Loucy (cell line): ENCODE data around the gene NUMBL.

Experiments
- EZH2phosphoT487 ChIP-seq: fragments of 200-600 bp; IDR thresholded peaks from 2 replicates; pipeline ENCODE4 v1.6.1; 2018; ENCODE audit warnings: antibody characterized with exemption, mild to moderate bottlenecking, moderate library complexity, borderline replicate concordance
- TF ChIP-seq, protein P1 (sequence below): fragments of 200-600 bp; sonication (generic); conservative IDR thresholded peaks from 2 replicates; pipeline ENCODE4 v1.5.1; 2014; ENCODE audit warnings: mild to moderate bottlenecking, antibody characterized with exemption, low read length

DNA sequence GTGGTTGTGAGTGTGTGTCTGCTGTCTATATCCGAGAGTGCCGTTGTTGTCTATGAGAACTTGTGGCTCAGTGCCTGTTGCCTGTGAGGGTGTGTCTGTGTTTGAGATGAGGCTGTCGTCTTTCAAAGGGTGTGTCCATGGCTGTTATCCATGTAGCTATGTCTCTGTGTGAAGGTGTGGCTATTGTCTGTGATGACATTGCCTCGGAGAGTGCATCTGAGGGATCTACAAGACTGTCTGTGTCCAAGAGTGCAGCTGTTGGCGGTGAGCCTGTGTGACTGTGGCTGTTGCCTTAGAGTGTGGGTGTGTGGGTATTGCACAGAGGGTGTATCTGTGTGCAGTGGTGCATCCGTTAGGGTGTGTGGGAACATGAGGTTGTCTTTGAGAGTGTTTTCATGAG lies 4.9 kb downstream of the NUMBL start:
- TF ChIP-seq, protein P1, sequence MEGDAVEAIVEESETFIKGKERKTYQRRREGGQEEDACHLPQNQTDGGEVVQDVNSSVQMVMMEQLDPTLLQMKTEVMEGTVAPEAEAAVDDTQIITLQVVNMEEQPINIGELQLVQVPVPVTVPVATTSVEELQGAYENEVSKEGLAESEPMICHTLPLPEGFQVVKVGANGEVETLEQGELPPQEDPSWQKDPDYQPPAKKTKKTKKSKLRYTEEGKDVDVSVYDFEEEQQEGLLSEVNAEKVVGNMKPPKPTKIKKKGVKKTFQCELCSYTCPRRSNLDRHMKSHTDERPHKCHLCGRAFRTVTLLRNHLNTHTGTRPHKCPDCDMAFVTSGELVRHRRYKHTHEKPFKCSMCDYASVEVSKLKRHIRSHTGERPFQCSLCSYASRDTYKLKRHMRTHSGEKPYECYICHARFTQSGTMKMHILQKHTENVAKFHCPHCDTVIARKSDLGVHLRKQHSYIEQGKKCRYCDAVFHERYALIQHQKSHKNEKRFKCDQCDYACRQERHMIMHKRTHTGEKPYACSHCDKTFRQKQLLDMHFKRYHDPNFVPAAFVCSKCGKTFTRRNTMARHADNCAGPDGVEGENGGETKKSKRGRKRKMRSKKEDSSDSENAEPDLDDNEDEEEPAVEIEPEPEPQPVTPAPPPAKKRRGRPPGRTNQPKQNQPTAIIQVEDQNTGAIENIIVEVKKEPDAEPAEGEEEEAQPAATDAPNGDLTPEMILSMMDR, result no peak
- no peak for TF ChIP-seq EZH2phosphoT487
